GM12874 (cell line): ENCODE data around the gene WBP1.

Source experiments
- TF ChIP-seq, protein P1 (sequence below): IDR thresholded peaks from 2 replicates; pipeline ENCODE4 v1.5.1; 2011; ENCODE audit warnings: low read depth, mild to moderate bottlenecking, control low read depth, low read length, moderate library complexity; ENCODE audit not compliant: insufficient read depth

Gene WBP1

DNA sequence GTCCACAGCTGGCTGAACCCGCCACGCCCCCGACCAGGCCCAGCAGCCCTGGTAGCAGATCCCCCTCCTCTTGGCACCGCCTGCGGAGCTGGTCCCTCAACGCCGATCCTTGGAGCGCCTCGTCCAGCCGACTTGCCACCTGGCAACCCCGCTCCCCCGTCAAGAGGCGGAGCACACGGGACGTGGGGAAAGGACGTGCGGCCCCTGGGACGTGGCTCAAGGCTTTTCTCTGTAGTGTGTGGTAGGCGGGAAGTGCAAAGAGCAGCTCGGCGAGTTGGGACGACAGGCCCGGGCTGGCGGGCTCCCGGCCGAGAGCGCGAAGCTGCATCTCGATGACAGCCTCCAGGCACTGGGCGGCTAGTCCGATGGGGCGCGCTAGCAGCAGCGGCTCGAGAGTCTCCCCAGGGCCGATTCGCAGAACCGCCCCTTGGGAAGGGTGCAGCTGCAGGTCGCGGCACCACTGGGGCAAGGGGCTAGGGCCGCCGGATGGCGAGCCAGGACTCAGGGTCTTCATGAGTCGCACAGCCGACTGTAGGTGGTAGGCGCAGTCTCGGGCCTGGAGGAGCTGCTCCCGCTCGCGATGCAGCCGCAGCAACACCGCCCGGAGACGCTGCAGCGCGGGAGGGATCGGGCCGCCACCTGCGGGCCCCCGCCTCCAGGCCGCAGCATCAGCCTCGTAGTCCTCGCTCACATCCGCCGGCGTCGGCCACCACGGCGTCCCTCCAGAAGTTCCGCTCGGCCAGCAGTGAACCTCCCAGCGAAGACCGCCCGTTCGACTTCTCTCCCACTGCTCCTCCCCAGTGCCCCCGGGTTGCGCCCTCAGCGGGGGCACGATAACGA lies 23.9 kb downstream of the WBP1 start:
- TF ChIP-seq, protein P1, sequence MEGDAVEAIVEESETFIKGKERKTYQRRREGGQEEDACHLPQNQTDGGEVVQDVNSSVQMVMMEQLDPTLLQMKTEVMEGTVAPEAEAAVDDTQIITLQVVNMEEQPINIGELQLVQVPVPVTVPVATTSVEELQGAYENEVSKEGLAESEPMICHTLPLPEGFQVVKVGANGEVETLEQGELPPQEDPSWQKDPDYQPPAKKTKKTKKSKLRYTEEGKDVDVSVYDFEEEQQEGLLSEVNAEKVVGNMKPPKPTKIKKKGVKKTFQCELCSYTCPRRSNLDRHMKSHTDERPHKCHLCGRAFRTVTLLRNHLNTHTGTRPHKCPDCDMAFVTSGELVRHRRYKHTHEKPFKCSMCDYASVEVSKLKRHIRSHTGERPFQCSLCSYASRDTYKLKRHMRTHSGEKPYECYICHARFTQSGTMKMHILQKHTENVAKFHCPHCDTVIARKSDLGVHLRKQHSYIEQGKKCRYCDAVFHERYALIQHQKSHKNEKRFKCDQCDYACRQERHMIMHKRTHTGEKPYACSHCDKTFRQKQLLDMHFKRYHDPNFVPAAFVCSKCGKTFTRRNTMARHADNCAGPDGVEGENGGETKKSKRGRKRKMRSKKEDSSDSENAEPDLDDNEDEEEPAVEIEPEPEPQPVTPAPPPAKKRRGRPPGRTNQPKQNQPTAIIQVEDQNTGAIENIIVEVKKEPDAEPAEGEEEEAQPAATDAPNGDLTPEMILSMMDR = no peak

DNA sequence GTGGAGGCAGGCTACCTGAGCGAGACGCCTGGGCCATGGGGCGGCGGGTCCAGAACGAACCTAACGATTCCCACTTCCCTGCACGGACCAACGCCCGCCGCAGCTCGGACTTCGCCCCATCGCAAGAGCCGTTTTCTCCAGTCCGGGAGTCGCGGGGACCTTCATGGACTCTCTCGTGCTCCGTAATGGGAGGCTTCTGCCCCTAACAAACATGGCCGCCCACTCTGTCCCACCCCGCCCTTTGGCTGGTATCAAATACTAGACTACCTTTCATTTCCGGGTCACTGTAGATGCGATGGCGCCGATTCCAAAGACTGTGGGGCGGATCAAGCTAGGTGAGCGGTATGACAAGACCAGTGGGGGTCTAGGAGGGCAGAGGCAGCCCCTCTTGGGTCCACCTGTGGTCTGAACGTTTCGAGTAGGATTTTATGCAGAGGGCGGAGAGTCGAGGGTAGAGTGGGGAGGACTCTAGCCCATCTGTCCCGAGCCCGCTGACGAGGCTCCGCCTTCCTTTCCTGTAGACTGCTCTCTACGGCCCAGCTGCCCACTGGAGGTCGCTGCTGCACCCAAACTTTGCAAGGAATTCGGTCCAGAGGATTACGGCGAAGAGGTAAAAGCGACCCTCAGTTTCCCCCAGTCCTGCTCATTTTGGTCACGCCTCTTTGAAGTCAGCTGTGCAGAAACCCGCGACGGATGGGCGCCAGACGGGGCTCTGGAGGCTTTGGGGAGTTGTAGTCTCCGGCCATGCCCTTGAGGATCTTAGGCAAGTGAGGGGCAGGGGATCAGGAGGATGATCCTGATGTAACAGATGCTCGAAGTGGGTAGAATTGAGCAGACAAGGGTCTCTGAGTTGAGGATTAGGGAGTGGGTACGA lies 24.8 kb downstream of the WBP1 start, which contains the start of the genes CCDC142 and TTC31:
Gene CCDC142 (minus strand): TSS at position 198 of the 874 bp plus-strand sequence. CDS start 161 bp downstream, at position 37.
Gene TTC31 (plus strand): TSS at position 281 of the 874 bp plus-strand sequence. CDS start 15 bp downstream, at position 296.
- TF ChIP-seq, protein P1 = peak; percentile 91

- TF ChIP-seq, protein P1 = no peak
These were observed 27.9 kb downstream of the WBP1 start for GRCh38 chr2:74486141-74486540.

DNA sequence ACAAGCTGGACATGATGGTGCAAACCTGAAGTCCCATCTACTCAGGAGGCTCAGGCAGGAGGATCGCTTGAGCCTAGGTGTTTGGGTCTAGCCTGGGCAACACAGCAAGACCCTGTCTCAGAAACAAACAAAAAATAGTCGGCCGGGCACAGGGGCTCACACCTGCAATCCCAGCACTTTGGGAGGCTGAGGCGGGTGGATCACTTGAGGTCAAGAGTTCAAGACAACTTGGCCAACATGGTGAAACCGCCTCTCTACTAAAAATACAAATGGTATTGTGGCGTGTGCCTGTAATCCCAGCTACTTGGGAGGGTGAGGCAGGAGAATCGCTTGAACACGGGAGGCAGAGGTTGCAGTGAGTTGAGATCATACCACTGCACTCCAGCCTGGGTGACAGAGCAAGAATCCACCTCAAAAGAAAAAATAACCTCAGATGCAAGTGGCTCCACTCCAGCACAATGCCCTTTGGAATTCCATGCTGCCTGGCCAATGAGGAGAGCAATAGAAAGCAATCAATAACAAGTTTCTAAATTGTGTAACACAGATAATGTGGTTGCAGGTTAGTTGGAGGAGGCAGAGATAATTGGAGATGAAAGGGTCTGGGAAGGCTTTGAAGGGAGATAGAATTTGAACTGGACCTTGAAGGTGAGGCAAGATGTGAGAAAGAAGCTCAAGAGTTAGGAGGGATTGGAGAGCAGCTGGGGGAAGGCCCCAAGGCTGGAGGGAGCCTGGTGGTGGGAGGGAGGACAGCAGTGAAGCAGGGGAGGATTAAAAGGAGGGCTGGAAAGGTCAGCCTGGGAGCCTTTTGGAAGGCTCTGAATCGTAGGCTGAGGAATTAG lies 30.6 kb downstream of the WBP1 start:
- TF ChIP-seq, protein P1 = no peak

GRCh38 chr2:74489906-74490305 lies 31.7 kb downstream of the WBP1 start:
- TF ChIP-seq, protein P1 = no peak

GRCh38 chr2:74491648-74492544 lies 33.7 kb downstream of the WBP1 start:
- TF ChIP-seq, protein P1 = no peak
